CD4-positive, alpha-beta T cell treated with Interleukin-10 for 1 hour (primary cell): ENCODE measurements around the gene ARX.

ENCODE experiments used
- DNase-seq: peaks from one replicate; pipeline ENCODE4 v3.0.0-alpha.2; 2020

ARX gene

GRCh38 chrX:24996096-24996709 lies 19.6 kb downstream of the ARX start:
- no peak for DNase-seq

- DNase-seq, result no peak
These were observed 21.9 kb downstream of the ARX start for GRCh38 chrX:24993879-24994278.

GRCh38 chrX:24990535-24990934 lies 25.2 kb downstream of the ARX start:
- no peak for DNase-seq

- DNase-seq, result no peak
These were observed 27.5 kb downstream of the ARX start for GRCh38 chrX:24988314-24988713.

- no peak for DNase-seq
These were observed 28.0 kb downstream of the ARX start for GRCh38 chrX:24987731-24988130.

- no peak for DNase-seq
These were observed 30.6 kb downstream of the ARX start for GRCh38 chrX:24985120-24985519.

GRCh38 chrX:24983931-24984330 lies 31.8 kb downstream of the ARX start:
- DNase-seq, result no peak

GRCh38 chrX:24982306-24982965 lies 33.3 kb downstream of the ARX start:
- no peak for DNase-seq

GRCh38 chrX:24981030-24981429 lies 34.7 kb downstream of the ARX start:
- DNase-seq, result no peak

- no peak for DNase-seq
These were observed 36.7 kb downstream of the ARX start for GRCh38 chrX:24979081-24979480.

- DNase-seq, result no peak
These were observed 46.0 kb downstream of the ARX start for GRCh38 chrX:24969812-24970211.

GRCh38 chrX:24965372-24965771 lies 50.4 kb downstream of the ARX start:
- no peak for DNase-seq

- DNase-seq, result no peak
These were observed 51.9 kb downstream of the ARX start for GRCh38 chrX:24963823-24964222.

- DNase-seq, result no peak
These were observed 54.0 kb downstream of the ARX start for GRCh38 chrX:24961809-24962208.

GRCh38 chrX:24956828-24957227 lies 58.9 kb downstream of the ARX start:
- DNase-seq, result no peak

- no peak for DNase-seq
These were observed 60.3 kb downstream of the ARX start for GRCh38 chrX:24955372-24955930.

- DNase-seq, result no peak
These were observed 61.0 kb downstream of the ARX start for GRCh38 chrX:24954732-24955131.
